HG03520 (cell line): ENCODE results near the gene KLHDC8A.
"Not testable (repeated sequence)": the region's sequence is repeated elsewhere in the genome, so short reads cannot be mapped to it uniquely, and the experiment has no call there.

Experiments
- ATAC-seq: cut with Tn5 transposase; IDR thresholded peaks from one replicate; pipeline ENCODE4 v1.9.1; 2021; ENCODE audit warnings: mild to moderate bottlenecking, moderate library complexity; ENCODE audit not compliant: unreplicated experiment

KLHDC8A gene

DNA sequence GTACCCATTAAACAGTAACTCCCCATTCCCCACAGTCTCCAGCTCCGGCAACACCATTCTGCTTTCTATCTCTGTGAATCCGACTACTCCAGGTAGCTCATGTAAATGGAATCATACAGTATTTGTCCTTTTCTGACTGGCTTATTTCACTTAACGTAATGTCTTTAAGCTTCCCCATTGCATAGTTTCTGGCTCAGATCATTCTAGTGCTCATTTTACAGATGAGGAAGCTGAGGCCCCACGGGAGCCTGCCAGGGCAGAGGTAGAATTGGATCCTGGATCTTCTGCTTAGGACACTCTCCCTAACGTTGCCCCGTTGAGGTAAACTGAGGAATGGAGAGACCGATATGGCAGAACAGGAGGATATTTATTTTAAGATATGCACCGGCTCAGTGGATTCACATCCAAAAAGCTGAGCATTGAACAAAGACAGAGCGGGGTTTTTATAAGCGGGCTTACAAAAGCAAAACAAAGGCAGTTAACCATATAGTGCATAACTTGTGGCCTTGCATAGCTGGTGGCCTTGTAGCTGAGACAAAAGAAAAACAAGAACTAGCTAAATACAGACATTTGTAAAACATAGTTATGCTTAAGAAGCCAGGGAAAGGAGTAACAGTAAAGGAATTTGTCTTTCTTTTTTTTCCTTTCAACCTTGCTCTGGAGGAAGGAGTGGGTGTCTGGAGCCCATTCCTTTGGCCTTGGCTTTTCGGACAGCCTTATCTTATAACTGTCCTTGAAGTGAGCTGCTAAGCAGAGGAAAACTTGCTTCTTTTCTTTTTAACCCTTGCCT lies 15.3 kb upstream of the KLHDC8A start:
- ATAC-seq, result no peak

DNA sequence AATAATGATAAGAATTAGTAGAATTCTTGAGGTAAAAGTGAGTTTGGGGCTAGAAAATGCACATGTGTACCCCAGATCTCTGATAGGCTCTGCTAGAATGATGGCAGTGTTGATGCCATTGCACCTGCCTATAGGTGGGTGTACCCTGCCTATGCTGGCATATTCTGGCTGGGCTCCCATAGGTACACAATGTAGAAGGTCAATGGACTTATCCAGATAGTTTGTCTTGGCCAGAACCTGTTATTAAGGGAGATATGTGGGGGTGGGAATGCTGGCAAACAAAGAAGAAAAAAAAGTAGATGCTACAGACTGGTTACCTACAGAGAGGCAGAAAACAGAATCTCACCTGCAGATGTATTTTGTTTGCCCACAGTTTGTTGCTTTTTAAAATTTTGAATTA lies 14.1 kb upstream of the KLHDC8A start:
- ATAC-seq, result no peak

DNA sequence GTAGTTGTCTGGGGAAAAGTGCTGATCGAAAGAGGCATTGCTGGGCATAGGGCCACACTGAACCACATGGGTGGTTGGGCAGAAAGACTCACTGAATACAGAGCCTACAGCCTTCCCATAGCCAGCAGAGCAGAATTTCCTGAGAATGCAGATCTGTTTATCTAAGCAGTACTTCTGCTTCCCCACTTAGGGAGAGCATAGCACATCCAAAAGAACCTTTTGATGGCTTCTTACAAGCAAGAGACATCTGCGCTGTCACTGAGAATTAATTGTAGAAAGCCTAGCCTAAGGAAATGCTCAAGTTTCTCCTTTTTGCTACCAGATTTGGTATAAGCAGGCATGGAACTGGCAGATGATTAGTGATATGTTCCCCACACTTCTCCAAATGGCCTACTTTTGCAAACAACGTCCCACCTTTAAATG lies 13.0 kb upstream of the KLHDC8A start:
- no peak for ATAC-seq

DNA sequence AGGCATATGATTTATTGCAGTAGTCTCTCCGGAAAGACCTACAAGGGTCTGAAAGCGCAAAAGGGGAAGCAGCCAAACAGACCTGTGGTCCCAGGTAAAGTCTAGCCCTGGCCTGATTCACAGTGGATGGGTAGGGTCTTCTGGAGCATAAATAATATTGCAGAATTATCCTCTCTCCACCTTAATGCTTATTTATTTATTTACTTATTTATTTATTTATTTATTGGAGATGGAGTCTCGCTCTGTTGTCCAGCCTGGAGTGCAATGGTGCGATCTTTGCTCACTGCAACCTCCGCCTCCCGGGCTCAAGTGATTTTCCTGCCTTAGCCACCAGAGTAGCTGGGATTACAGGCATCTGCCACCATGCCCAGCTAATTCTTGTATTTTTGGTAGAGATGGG lies 11.8 kb upstream of the KLHDC8A start:
- ATAC-seq, result no peak

DNA sequence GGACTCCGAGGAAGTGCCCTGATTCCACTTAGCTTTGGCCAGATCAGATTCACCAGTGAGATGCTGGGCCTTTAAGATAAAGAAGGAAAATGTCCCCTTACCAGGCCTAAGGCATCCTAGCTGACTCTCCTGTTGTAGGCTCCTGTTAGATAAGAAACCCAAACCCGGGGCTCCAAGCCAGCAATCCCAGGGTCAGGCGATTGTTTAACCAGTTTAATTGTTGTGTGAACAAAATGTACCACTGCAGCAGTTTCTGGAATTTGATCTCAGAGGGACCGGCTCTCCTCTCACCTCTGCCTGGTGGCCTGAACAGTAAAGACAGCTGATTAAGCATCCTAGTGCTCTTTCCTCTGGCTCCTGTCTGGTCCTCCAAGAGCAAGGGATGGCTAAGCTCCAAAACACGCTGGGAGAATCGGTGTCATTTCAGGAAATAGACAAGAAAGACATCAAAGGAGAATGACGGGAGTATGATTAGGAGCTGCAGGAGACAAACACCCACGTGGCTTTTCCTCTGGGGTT lies 9.3 kb upstream of the KLHDC8A start:
- ATAC-seq, result no peak

DNA sequence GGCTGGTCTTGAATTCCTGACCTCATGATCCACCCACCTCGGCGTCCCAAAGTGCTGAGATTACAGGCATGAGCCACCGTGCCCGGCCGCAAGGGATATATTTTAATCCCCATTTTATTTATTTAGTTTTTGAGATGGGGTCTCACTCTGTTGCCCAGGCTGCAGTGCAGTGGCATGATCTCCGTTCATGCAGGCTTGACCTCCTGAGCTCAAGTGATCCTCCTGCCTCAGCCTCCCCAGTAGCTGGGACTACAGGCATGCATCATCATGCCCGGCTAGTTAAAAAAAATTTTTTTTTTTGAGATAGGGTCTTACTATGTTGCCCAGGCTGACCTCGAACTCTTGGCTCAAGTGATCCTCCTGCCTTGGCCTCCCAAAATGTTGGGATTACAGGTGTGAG lies 8.4 kb upstream of the KLHDC8A start:
- ATAC-seq, result not testable (repeated sequence)

DNA sequence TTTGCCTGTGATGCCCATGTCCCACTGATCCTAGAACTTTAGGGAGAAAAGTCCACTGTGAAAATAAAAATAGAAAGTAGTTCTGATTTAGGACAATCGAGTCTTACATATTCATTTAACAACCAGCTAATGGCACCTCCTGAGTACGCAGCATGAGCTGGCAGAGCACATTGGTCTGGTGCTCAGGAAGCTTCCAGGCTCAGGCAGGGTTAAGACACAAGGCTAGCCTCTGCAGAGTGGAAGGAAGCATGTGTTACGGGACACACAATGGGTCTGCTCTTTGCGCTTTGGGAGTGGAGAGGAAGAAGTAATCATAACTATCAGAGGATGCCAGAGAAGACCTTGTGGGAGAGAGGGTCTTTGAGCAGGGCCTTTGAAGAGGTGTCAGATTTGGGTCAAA lies 4.2 kb upstream of the KLHDC8A start:
- ATAC-seq, result no peak

DNA sequence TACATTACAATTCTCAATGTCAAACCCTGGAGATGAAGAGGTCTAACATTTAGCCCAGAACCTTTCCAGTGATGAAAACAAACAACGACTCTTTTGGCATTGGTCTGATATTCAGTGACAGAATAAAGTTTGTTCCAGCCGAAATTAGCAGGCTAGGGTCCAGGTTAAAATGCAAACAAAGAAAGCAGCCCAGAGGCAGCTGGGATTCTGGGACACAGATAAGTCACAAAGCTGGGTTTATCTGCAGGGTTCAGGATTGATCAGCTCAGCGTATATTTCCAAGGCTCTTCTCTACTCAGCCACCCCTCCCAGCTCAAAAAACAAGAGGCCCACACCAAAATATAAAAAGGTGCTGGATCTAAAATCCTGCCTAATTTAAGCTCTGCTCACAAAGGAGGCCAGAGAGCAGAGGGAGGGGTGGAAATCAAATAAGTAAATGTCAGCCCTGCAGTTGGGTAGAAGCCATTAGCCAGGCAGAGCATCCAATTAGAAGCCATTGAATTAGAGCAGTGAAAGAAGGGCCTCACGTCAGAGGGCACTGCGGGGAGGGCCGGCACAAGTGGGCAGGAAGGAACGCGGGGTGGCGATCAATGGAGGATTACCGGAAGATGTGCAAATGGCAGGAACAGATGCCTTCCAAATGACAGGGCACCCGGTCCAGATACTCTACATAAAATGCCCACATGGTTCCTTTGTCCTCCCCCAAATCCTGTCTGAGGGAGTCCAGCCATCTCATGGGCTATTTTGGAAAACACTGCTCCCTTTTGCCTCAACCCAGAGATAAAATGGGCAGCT lies 3.2 kb upstream of the KLHDC8A start:
- no peak for ATAC-seq

DNA sequence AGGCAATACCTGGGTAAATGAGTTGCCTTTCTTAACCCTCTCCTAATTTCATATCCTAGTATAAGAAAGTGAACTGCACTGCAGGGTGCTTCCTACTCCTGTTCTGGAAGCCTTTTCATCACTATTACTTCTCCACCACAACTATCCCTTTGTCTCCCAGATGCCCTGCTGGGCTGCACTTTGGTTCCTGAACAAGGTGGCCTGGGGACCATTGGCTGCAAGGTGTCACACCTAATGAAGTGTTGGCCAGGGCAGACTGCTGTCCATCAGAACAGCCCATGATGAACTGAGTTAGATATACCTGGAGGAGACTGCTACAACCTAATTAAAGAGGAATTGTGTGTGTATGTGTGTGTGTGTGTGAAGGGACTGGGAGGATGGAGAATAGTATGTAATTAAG lies 1.9 kb upstream of the KLHDC8A start:
- ATAC-seq, result no peak

DNA sequence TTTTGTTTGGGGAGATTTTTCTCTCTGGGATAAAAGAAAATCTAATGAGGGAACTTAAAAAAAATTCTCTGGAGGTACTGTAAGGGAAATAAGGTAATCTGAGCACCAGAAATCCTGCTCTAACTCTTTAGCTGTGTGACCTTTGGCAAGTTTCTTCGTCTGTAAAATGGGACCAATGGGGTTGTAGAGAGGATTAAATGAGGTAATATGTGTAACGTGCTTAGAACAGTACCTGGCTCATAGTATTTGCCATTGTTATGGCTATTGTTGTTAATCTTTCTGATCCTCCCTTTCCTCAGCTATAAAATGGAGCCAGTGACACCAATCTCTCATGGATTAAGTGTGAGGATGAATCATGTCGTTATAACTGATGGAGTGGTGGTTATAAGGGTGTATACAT lies 845 bp upstream of the KLHDC8A start:
- no peak for ATAC-seq

DNA sequence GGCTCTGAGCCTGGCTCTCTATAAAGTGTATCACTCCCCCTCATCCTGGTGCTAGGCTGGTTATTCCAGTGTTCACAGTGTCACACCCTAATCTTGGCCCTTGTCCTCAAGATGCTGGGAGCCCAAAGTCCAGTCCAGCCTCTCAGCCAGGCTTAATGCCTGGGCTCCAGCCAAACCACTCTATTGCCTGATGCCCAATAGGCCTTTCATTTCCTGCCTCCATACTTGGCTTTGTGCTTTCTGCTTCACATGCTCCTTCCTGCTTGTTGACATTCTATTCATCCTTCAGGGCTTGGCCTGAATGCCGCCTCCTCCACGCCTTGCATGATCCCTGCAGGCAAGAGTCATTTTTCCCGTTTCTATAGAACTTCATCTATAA lies 1.7 kb downstream of the KLHDC8A start:
- no peak for ATAC-seq

DNA sequence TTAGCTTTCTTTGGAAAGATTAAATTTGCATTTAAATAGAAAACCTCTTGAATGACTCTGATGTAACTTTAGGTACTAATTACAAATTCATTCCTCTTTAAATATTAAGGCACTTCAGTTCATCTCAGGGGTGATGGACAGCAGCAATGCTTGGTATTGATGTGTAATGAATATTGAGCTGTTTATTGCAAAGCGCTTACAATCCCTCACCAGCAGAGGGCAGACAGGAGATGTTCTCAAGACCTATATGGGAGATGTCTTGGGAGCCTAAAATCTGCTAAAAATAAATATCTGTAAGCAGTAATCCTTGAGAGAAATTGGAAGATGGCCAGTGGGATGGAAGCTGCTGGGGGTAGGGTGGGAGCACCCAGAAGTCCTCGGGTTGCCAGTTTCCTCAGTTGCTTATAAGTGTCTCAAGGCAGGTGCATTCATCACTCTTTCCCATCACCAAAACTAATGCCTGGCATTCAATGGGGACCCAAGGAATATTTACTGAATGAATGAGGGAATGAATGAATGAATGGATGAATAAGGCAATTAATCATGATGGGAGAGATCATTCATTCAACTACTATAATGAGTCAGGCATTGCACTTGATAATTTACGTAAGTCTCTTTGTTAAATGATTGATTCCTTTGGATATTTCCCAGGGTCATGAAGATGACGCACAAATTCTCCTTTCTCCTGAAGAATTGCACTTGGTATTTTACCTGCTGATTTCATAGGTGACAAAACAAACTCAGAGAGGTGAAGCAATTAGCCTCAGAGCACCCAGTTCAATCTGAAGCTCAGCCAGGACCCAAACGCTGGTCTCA lies 2.3 kb downstream of the KLHDC8A start:
- ATAC-seq, result no peak

DNA sequence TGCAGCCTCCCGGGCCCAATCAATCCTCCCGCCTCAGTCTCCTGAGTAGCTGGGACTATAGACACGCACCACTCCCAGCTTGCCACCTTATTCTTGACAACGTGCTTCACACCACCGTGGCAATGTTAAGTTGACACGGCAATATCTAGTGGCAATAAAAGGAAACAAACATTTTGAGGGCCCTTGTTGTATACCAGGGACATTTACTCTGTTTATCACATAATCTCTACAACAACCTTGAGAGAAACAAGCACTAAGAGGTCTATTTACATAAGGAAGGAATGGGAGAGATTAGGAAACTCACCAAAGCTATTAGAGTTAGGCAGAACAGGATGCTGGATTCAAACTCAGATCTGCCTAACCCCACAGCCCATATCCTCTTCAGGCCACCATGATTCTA lies 3.1 kb downstream of the KLHDC8A start:
- no peak for ATAC-seq

DNA sequence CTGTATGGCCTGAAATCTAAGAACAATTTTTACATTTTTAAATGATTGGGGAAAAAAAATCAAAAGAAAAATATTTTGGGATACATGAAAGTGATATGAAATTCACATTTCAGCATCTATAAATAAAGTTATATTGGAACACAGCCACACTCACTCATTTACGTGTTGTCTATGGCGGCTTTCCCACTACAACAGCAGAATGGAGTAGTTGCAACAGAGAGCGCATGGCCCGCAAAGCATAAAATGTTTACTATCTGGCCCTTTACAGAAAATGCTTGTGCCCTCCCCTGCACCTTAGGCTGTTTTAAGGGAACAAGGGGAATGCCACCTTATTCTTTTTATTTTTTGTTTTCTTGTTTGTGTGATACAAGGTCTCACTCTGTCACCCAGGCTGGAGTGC lies 3.5 kb downstream of the KLHDC8A start:
- ATAC-seq, result no peak

DNA sequence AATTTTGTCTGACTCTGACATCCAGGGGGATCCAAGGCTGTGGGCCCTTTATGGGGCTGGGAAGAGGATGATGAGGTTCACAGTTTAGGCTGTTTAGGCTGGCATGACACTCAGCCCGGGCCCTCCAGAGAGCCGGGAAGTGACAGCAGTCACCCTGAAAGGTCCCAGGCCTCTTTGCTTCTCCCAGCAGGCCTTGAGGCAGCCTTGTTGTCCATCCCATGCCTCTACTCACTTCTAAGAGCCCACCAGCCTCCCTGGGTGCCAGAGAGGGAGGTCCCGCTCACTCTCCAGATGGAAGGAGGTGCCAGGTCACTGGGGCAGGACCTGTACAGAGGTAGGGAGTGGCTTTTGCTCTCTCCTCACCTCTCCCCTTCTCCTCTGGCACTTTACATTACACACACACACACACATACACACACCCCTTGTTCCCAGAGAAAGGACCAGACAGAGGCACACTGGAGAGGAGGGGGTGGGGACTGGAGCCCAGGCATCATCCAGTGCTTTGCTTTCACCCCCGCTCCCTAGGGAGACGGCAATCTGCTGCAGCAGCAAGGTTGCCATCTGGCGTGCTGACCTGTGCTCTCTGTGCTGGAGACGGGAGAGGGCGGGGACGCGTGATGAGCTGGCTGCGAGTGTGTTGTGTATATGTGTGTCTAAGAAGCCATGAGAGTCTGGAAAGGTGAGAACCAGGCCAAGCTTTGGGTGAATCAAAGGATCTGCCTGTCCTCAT lies 4.6 kb downstream of the KLHDC8A start:
- ATAC-seq, result no peak

DNA sequence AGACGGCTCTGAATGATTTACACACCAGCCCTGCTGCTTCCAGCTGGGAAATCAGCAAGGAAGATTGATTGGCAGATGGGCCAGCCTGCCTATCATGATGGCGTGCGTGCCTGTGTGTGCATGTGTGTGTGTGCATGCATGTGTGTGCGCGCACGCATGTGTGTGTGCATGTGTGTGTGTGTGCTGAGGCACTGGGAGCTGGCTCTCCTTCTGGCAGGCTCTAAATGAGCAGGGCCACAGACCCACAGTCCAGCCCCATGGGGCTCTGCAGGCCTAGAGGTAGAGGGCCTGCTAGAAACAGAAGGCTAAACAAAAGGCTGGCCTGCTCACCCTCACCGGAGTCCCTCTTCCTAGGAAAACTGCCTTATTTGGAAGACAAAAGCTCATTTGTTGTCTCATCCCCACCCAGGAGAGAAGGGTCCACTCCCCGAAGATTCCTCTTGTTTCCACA lies 6.0 kb downstream of the KLHDC8A start:
- no peak for ATAC-seq

DNA sequence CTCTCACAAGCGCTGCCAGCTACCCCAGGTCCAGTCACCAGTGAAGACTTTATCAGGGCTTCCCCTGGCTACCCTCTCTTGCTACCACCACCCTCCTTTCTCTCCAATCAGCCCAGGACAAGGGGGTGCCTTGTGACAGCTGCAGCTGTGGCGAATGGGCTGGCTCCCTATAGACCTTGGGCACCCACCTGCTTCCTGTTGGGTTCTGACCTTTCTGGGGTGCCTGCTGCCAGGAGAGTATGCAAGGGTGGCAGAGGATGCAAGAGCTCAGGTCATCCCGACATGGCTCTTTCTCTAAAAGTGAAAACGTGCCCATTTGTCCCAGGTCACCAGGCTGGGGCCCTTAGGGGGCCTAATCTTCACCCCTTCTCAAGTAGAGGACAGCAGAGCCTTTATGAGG lies 6.6 kb downstream of the KLHDC8A start:
- no peak for ATAC-seq

DNA sequence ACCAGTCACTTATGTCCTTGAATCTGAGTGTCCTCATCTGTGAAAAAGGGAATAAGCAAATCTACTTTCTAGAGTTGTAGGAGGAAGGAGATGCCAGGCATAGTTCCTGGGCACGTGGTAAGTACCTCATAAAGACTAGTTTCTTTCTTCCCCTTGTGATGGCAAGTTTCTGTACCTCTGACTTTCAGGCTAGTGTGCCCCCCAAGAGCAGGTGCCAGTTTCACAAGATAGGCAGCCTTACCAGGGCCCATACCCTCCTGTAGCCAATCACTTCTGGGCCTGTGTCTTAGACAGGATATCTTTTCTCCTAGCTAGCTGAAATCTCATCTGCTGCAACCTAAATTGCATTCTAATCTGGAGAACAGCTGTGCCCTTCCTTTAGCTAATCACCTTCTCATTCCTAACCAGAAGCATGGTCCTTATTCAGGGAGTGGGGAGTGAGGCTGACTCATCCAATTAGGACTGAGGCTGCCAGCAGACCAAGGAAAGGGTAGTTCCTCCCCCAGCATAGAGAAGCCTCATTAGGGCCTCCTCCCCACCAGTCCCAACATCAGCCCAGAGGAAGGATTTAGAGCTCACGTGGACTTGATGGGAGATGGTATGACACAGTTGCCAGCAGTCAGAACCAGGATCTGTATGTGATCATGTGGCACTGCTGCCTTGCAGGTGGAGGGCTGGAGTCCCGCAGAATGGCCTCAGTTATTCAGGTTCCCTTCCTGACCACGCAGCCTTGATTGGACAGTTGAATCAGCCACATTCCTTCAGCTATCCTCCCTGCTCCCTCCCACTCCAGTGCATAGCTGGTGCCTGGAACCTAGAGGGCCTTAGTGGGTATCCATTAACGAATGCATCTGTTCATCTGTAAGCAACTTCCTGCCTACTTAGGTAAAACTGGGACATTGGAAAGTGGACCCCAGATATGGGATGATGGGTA lies 7.9 kb downstream of the KLHDC8A start:
- no peak for ATAC-seq

DNA sequence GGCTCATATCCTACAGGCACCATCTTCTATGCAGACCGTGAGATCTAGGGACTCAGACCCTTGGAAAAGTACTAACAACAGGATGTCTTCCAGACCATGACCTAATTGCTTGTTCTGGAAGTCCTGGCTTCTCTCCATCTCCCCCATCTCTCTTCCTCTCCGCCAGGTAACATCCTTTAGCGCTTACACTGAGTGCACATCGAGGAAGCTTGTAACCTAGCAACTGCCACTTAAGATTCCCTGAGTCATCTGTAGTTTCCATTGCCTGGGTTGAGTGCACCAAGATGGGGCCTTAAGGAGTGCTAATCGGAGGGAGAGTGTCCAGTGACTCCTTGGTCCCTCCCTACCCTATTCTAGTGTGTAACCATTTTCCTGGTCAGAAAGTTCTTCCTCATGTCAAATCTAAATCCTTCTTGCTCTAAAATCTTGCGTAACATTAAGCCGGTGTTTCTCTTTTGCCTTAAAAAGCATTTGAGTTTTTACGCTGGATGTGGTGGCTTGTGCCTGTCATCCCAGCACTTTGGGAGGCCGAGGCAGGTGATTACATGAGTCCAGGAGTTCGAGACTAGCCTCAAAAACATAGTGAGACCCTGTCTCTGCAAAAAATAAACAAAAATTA lies 9.7 kb downstream of the KLHDC8A start:
- no peak for ATAC-seq
